Endothelial cell of umbilical vein (primary cell): ENCODE data around the gene UCK1. TPM values are rescaled to one million over a fixed set of nuclear protein-coding genes. Genes with fewer than 3 reads are reported as not detected.
A peak's percentile ranks its signal among the peaks of the same experiment; 100 is the strongest.

Source experiments
- BruUV-seq: library from RNA; stranded (reverse); fragments of 400-500 nt; replicated peaks from 2 replicates; lab custom pipeline; 2021; lab: Mats Ljungman, UMichigan
- CTCF ChIA-PET: fragments of 300-600, 350-600 bp; sonication (Branson Sonifier 250); formaldehyde crosslinking; loops from one replicate; lab custom pipeline; 2021; ENCODE audit warnings: antibody characterized with exemption, inconsistent platforms; lab: Charles Lee
- POLR2A ChIA-PET: fragments of 300-600, 350-600 bp; sonication (Branson Sonifier 250); formaldehyde crosslinking; loops from one replicate; lab custom pipeline; 2021; ENCODE audit warnings: antibody characterized with exemption, inconsistent platforms; lab: Charles Lee
- DNase-seq: peaks from one replicate; pipeline ENCODE4 v3.0.0-alpha.2; 2011; ENCODE audit warnings: low read depth, low spot score
- FAIRE-seq: peaks from 2 replicates; lab custom pipeline; 2011; peaks lifted over from hg19 to GRCh38; lab: Jason Lieb, UNC
- H2AFZ ChIP-seq: 2 replicates; pipeline ENCODE4 v1.6.0; 2012; ENCODE audit warnings: low read depth, low read length, control low read depth, inconsistent platforms
- H3K27ac ChIP-seq: 2 replicates; pipeline ENCODE4 v1.5.1; 2011; ENCODE audit warnings: low read depth, mild to moderate bottlenecking, control low read depth, low read length, moderate library complexity; ENCODE audit not compliant: insufficient read depth
- H3K27me3 ChIP-seq, 2 experiments: 2 replicates each; pipeline versions ENCODE4 v1.6.0 to v1.6.1; 2011; ENCODE audit warnings: low read length in 2 of 2, mixed read lengths in 1 of 2; ENCODE audit not compliant: control insufficient read depth in 2 of 2, insufficient read depth in 2 of 2
- H3K36me3 ChIP-seq, 2 experiments: 2 replicates in 1 of 2; 3 replicates in 1 of 2; pipeline ENCODE4 v1.5.1; 2011; ENCODE audit warnings: low read length in 2 of 2, mild to moderate bottlenecking in 1 of 2, moderate library complexity in 1 of 2; ENCODE audit not compliant: control insufficient read depth in 2 of 2, insufficient read depth in 2 of 2; ENCODE audit errors: extremely low read depth in 1 of 2
- H3K4me1 ChIP-seq: 3 replicates; pipeline ENCODE4 v1.5.1; 2011; ENCODE audit warnings: mild to moderate bottlenecking, low read length; ENCODE audit not compliant: control insufficient read depth, insufficient read depth; ENCODE audit errors: extremely low read depth
- H3K4me2 ChIP-seq: 2 replicates; pipeline ENCODE4 v1.6.1; 2011; ENCODE audit warnings: low read length, control low read depth, mixed read lengths; ENCODE audit not compliant: insufficient read depth
- H3K4me3 ChIP-seq, 3 experiments: fragments of 200-600 bp in 1 of 3; sonication (generic), shearing (Covaris generic) in 1 of 3; replicated peaks in 1 of 3; 2 replicates each; pipeline ENCODE4 v1.5.1; 2011 to 2016; ENCODE audit warnings: control low read depth in 3 of 3, low read length in 3 of 3, mild to moderate bottlenecking in 2 of 3, inconsistent platforms in 1 of 3, low read depth in 1 of 3, moderate library complexity in 1 of 3; ENCODE audit not compliant: insufficient read depth in 1 of 3
- H3K79me2 ChIP-seq: 2 replicates; pipeline ENCODE4 v1.6.0; 2012; ENCODE audit warnings: low read length, inconsistent platforms; ENCODE audit not compliant: control insufficient read depth, insufficient read depth
- H3K9ac ChIP-seq: replicated peaks from 2 replicates; pipeline ENCODE3; 2011; ENCODE audit warnings: low read length, control low read depth; ENCODE audit not compliant: insufficient read depth; ENCODE audit errors: extremely low read depth
- H3K9me1 ChIP-seq: replicated peaks from 3 replicates; pipeline ENCODE4 v1.6.0; 2011; ENCODE audit warnings: mild to moderate bottlenecking, low read length; ENCODE audit not compliant: control insufficient read depth, insufficient read depth; ENCODE audit errors: extremely low read depth
- H3K9me3 ChIP-seq: replicated peaks from 2 replicates; pipeline ENCODE4 v1.5.1; 2012; ENCODE audit warnings: low read length, inconsistent platforms; ENCODE audit not compliant: control insufficient read depth, insufficient read depth
- H4K20me1 ChIP-seq: replicated peaks from 2 replicates; pipeline ENCODE3; 2011; ENCODE audit warnings: mild to moderate bottlenecking, low read length; ENCODE audit not compliant: control insufficient read depth, insufficient read depth; ENCODE audit errors: extremely low read depth
- EZH2 ChIP-seq: IDR thresholded peaks from 2 replicates; pipeline ENCODE4 v1.6.1; 2012; ENCODE audit warnings: borderline replicate concordance, low read depth, mild to moderate bottlenecking, moderate library complexity, low read length, inconsistent platforms; ENCODE audit not compliant: severe bottlenecking
- FOS ChIP-seq: IDR thresholded peaks from 2 replicates; pipeline ENCODE4 v1.6.1; 2011; ENCODE audit warnings: mild to moderate bottlenecking, low read length, moderate library complexity, borderline replicate concordance; ENCODE audit not compliant: insufficient read depth
- MYC ChIP-seq: IDR thresholded peaks from one replicate; pipeline ENCODE4 v1.6.1; 2011; ENCODE audit warnings: mild to moderate bottlenecking, low read depth, low read length
- dilution Hi-C: fragments of 300-500 bp; cut with MboI; formaldehyde crosslinking; loops from one replicate; pipeline ENCODE4 v1.15.0; 2019; ENCODE audit warnings: low sequenced_read_pairs; ENCODE audit not compliant: extremely low pct_ligation_motif_present
- intact Hi-C: fragments of 100-400 bp; cut with micrococcal nuclease; formaldehyde crosslinking; loops from one replicate; pipeline ENCODE4 v1.10.0; 2022
- polyA plus RNA-seq, 4 experiments: library from polyadenylated mRNA; depleted of rRNA in 3 of 4; stranded (reverse) in 3 of 4; unstranded in 1 of 4; fragments of >200 nt; gene quantifications; 2 replicates each; pipeline versions ENCODE4 v1.2.1 to v1.2.3, GENCODE V29; 2011 to 2012; ENCODE audit warnings: missing spikeins in 1 of 4
- total RNA-seq: library from RNA; stranded (reverse); gene quantifications from 2 replicates; pipeline ENCODE4 v1.2.3, GENCODE V29; 2021
- TF ChIP-seq, protein P1 (sequence below), 2 donors: IDR thresholded peaks; 1 replicate in 1 of 2; 2 replicates in 1 of 2; pipeline ENCODE4 v1.5.1; 2011; ENCODE audit warnings: low read length in 2 of 2, mild to moderate bottlenecking in 2 of 2, moderate library complexity in 2 of 2, control low read depth in 1 of 2, inconsistent platforms in 1 of 2, low read depth in 1 of 2; ENCODE audit not compliant: insufficient read depth in 1 of 2; ENCODE audit errors: extremely low read depth in 1 of 2

UCK1 gene
- total and polyA plus RNA-seq, 2 donors (not counting 3 experiments of a cell fraction or from before 2014, with no cell fraction given), result 23.6 to 30.1 TPM

DNA sequence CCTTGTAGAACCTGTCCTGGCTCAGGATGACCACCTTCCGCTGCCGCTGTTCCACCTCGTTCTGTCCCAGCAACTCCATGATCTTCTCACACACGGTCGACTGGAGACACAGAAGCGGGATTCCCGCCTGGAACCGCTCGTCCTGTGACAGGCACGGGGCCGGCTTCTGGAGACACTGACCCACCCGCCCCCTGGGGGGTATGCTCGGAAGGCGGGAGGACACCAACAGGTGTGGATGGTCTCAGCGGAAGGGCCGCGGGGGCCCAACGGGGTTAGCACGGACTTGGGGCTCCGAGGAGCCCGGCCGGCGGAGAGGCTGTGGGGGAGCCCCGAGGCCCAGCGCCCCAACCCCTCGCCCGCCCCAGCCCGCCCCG, 530 bp downstream of the UCK1 start:
- dilution Hi-C loops, result no loop called here
- peaks cover 4% of the 10 kb centered on the region for H3K79me2 ChIP-seq

More for the DNA sequence above, 530 bp downstream of the UCK1 start:
- no TSS peak for BruUV-seq
- Histone ChIP-seq H3K27ac (no peak overlapping the region), H4K20me1 (no peaks in the 10 kb centered on the region), H3K4me3 (peak overlapping the region; percentile 40 to 73 (median 57)), H3K9me3 (no peaks in the 10 kb centered on the region), H3K4me1 (peaks cover 4% of the 10 kb centered on the region), H3K36me3 (peaks cover 5 to 25% of the 10 kb centered on the region in 2 experiments), H3K4me2 (peak overlapping the region; percentile 35), H3K9me1 (no peaks in the 10 kb centered on the region), H2AFZ (peak overlapping the region; percentile 8), H3K9ac (peak overlapping the region; percentile 49), H3K27me3 (no peaks in the 10 kb centered on the region)
- POLR2A ChIA-PET, result no interaction called here
- CTCF ChIA-PET, result no interaction called here
- TF ChIP-seq FOS, result no peak
- TF ChIP-seq, protein P1, sequence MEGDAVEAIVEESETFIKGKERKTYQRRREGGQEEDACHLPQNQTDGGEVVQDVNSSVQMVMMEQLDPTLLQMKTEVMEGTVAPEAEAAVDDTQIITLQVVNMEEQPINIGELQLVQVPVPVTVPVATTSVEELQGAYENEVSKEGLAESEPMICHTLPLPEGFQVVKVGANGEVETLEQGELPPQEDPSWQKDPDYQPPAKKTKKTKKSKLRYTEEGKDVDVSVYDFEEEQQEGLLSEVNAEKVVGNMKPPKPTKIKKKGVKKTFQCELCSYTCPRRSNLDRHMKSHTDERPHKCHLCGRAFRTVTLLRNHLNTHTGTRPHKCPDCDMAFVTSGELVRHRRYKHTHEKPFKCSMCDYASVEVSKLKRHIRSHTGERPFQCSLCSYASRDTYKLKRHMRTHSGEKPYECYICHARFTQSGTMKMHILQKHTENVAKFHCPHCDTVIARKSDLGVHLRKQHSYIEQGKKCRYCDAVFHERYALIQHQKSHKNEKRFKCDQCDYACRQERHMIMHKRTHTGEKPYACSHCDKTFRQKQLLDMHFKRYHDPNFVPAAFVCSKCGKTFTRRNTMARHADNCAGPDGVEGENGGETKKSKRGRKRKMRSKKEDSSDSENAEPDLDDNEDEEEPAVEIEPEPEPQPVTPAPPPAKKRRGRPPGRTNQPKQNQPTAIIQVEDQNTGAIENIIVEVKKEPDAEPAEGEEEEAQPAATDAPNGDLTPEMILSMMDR (IDR thresholded peaks at IDR 0.05; ENCODE audit: extremely low read depth in 1 of 2, insufficient read depth in 1 of 2, low read depth in 1 of 2, low read length in 2 of 2), result peak in 1 of 2 donors; percentile 28
- no peak for TF ChIP-seq MYC
- TF ChIP-seq EZH2, result no peak
- intact Hi-C loops, result loop anchor here (2.0 to 10.0 kb wide), 3 partner anchors 28 to 180 kb away; partner anchors contain the start of gene POMT1
- FAIRE-seq (peak; percentile 62), DNase-seq (peak; percentile 30)
